HPDE6-E6E7 (cell line): Measurements from ENCODE around the gene NOP53.
"Not testable (repeated sequence)": the region's sequence is repeated elsewhere in the genome, so short reads cannot be mapped to it uniquely, and the experiment has no call there.

ENCODE experiments used
- DNase-seq: peaks from one replicate; pipeline ENCODE4 v3.0.0; 2011; ENCODE audit warnings: missing footprints; ENCODE audit errors: extremely low spot score

Gene NOP53

DNA sequence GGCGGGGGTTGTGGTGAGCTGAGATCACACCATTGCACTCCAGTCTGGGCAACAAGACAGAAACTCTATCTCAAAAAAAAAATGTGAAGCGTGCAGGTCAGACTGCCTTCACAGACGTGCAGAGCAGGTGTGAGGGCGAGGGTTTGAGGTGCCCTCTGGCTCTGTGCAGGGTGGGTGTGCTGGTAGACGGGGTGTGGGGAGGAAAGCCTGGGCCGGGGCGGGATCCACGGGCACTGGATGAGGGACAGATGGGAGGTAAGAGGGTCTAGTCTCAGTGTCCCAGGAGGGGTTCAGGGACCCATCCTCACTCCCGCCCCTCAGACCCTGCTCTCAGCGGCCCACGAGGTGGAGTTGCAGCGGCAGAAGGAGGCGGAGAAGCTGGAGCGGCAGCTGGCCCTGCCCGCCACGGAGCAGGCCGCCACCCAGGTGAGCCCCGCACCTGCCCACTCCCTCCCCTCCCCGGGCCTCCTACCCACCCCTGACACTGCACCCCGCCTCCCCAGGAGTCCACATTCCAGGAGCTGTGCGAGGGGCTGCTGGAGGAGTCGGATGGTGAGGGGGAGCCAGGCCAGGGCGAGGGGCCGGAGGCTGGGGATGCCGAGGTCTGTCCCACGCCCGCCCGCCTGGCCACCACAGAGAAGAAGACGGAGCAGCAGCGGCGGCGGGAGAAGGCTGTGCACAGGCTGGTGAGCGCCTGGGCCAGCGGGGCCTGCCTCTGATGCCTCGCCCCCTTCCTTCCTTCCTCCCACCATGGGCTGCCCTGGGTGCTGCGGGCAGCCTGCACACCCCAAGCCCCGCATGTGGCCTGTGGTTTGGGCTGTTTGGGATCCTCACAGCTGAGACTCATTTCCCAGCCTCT, 9.1 kb downstream of the NOP53 start:
- DNase-seq: no peak

GRCh38 chr19:47755065-47755761, 9.9 kb downstream of the NOP53 start:
- no peak for DNase-seq

DNA sequence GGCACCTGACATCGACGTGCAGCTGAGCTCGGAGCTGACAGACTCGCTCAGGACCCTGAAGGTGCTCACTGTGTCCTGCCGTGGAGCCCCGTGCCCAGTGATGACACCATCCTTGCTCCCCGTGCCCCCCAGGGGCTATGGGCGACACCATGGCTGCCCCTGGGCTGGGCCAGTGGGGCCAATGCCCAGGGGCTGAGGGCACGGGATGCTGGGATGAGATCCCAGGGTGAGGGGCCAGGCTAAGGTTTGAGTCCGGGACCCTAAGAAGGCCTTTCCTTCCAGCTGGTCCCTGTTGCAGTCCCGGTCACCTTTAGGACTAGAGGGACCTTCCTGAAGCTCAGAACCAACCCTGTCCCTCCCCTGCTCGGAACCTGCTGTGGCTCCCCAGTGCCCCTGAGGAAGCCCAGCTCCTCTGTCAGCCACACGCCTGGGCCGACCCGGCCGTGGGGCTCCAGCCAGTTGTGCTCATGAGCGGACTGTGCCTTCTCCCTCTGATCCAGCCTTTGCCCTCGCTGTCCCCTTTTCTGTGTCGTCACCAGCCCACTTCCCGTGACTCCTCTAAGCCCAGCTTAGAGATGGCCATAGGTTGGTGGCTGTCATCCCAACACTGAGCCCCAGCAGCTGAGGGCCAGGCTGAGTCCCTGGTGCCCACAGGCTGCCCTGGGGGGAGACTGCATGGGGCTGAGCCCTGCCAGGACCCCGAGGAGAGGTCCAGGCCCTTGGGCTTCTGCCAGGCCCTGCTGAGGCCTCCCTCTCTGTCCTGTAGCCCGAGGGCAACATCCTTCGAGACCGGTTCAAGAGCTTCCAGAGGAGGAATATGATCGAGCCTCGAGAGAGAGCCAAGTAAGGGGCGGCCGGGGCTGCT, 10.6 kb downstream of the NOP53 start:
- DNase-seq: no peak

DNA sequence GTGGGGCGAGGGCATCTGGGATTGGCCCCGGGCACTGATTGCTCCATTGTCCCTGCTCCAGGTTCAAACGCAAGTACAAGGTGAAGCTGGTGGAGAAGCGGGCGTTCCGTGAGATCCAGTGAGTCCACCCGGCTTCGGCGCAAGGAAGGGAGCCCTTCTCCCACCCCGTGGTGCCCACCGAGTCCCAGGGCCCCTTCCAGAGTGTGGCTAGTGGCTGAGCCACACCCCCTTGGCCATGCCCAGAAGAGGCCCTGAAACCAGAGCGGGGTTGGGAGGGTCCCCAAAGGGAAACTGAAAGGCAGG, 11.2 kb downstream of the NOP53 start:
- no peak for DNase-seq

GRCh38 chr19:47756953-47757608, 11.7 kb downstream of the NOP53 start:
- no peak for DNase-seq

- DNase-seq: no peak
Measured at GRCh38 chr19:47757617-47758442, 12.5 kb downstream of the NOP53 start.

GRCh38 chr19:47758443-47758804, 13.1 kb downstream of the NOP53 start:
- DNase-seq: no peak

DNA sequence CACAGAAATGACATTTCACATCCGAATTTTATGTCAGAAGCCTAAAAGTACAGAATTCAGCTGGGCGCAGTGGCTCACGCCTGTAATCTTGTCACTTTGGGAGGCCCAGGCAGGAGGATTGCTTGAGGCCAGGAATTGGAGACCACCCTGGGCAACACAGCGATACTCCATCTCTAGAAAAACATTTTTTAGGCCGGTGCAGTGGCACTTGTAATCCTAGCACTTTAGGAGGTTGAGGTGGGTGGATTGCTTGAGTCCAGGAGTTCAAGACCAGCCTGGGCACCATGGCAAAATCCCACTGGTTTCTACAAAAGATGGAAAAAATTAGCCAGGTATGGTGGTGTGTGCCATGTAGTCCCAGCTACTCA, 15.3 kb downstream of the NOP53 start:
- DNase-seq: no peak

DNA sequence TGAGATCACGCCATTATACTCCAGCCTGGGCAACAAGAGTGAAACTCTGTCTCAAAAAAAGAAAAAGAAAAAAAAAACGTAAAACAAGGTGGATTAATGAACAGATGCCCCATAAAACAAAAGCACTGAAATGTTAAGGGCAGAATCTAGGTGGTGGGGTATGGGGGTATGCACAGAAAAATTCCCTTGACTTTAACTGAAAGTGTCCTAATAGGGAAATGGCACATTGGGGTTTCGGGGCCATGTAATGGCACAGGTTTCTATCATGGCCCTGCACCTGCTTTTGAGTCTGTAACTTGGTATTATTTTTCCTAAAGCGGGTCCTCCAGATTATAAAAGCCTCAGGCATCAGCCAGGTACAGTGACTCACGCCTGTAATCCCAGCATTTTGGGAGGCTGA, 16.2 kb downstream of the NOP53 start:
- no peak for DNase-seq

- DNase-seq: no peak
Measured at GRCh38 chr19:47762151-47762550, 16.8 kb downstream of the NOP53 start.

- DNase-seq: no peak
Measured at GRCh38 chr19:47762615-47763308, 17.4 kb downstream of the NOP53 start.

DNA sequence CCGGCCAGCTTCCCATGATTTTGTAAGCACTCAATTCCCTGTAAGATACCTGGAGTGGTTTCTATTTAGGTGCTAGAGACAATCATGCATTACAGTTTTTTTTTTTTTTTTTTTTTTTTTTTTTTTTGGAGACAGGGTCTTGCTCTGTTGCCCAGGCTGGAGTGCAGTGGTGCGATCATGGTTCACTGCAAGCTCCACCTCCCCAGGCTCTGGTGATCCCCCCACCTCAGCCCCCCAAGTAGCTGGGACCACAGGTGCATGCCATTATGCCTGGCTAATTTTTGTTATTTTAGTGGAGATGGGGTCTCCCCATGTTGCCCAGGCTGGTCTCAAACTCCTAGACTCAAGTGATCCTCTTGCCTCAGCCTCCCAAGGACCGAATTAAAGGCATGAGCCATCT, 19.4 kb downstream of the NOP53 start:
- DNase-seq: not testable (repeated sequence)

GRCh38 chr19:47765523-47766358, 20.4 kb downstream of the NOP53 start:
- DNase-seq: no peak

- no peak for DNase-seq
Measured at GRCh38 chr19:47766359-47766620, 20.9 kb downstream of the NOP53 start.

DNA sequence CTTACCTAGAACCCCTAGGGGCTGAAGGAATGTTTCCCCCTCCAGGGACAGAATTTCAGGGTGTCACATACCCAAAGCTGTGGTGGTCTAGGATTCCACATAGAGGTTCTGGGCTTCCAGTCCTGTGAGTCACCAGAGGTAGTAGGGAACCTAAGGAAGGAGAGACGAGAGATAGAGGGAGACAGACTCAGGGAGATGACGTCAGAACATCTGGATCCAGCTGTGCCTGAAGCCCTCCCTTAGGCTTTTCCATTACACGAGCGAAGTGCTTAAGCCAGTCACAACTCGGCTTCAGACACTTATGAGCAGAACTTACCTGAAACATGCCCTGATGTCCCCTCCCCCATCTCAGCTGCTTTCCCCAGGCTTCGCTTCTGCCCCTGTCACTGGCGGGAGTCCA, 21.3 kb downstream of the NOP53 start:
- no peak for DNase-seq

DNA sequence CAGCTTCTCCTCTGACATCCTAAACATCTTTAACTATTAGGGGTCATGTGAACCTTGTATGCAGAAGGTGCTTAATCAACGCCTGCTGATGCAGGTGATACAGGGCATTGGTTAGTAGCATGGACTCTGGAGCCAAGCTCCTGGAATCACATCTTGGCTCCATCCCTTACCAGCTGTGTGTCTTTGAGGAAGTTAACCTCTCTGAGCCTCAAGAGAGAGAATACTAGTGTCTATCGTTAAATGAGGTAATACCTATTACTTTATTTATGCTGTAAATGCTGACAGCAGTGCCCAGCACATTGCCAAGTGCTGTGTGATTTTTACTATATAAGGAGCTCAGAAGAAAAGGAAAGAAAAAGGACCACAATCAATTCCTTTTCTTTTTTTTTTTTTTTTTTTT, 22.0 kb downstream of the NOP53 start:
- no peak for DNase-seq

- DNase-seq: no peak
Measured at GRCh38 chr19:47768604-47769003, 23.3 kb downstream of the NOP53 start.

- DNase-seq: no peak
Measured at GRCh38 chr19:47769534-47769933, 24.2 kb downstream of the NOP53 start.

GRCh38 chr19:47771291-47771690, 25.9 kb downstream of the NOP53 start:
- not testable (repeated sequence) for DNase-seq

DNA sequence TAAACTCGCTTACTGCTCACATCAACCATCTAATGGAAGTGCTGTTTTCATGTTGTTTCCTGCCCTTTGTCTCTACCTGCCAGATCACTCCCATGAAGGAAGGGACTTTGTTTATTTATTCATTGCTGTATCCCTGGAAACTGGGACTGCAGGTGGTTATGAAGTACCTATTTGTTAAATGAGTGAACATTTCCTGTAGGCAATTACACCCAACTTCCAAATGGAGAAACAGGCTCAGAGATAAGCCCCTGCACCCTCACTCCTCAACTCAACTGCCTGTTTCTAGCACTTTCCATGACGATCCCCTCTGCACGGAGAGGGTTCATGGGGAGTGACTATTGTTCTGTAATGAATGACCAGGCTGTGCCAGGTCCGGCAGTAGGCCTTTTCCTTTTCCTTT, 31.2 kb downstream of the NOP53 start:
- peak; percentile 95 for DNase-seq
